Hepatocyte (in vitro differentiated cells): Measurements from ENCODE around the gene TRPV2. TPM values are rescaled to one million over a fixed set of nuclear protein-coding genes. Genes with fewer than 3 reads are reported as not detected.
A peak's percentile ranks its signal among the peaks of the same experiment; 100 is the strongest.

Source experiments
- DNase-seq: peaks from one replicate; pipeline ENCODE4 v3.0.0-alpha.2; 2016; ENCODE audit warnings: low spot score
- H2AFZ ChIP-seq: fragments of 200-600 bp; sonication (generic); 2 replicates; pipeline ENCODE4 v1.6.0; 2016; ENCODE audit warnings: antibody characterized with exemption, mild to moderate bottlenecking
- H3K27ac ChIP-seq: fragments of 200-600 bp; sonication (generic); 2 replicates; pipeline ENCODE4 v1.5.1; 2016; ENCODE audit warnings: mild to moderate bottlenecking
- H3K27me3 ChIP-seq: fragments of 200-600 bp; sonication (generic); 2 replicates; pipeline ENCODE4 v1.6.1; 2016
- H3K36me3 ChIP-seq: fragments of 200-600 bp; sonication (generic); replicated peaks from 2 replicates; pipeline ENCODE4 v1.5.1; 2016; ENCODE audit warnings: low read depth; ENCODE audit not compliant: insufficient read depth
- H3K4me1 ChIP-seq: fragments of 200-600 bp; sonication (generic); 2 replicates; pipeline ENCODE4 v1.5.1; 2016; ENCODE audit warnings: mild to moderate bottlenecking, moderate library complexity; ENCODE audit not compliant: insufficient read depth
- H3K4me2 ChIP-seq: fragments of 200-600 bp; sonication (generic); 2 replicates; pipeline ENCODE4 v1.6.0; 2016
- H3K4me3 ChIP-seq: fragments of 200-600 bp; sonication (generic); 2 replicates; pipeline ENCODE4 v1.5.1; 2016; ENCODE audit warnings: mild to moderate bottlenecking
- H3K79me2 ChIP-seq: fragments of 200-600 bp; sonication (generic); 2 replicates; pipeline ENCODE4 v1.6.0; 2017; ENCODE audit warnings: mild to moderate bottlenecking
- H3K9me2 ChIP-seq: fragments of 200-600 bp; sonication (generic); replicated peaks from 2 replicates; pipeline ENCODE4 v1.6.0; 2017; ENCODE audit warnings: mild to moderate bottlenecking; ENCODE audit not compliant: insufficient read depth
- H3K9me3 ChIP-seq: fragments of 200-600 bp; sonication (generic); 2 replicates; pipeline ENCODE4 v1.5.1; 2016; ENCODE audit warnings: low read depth, mild to moderate bottlenecking
- H4K20me1 ChIP-seq: fragments of 200-600 bp; sonication (generic); 2 replicates; pipeline ENCODE4 v1.6.0; 2016; ENCODE audit warnings: mild to moderate bottlenecking; ENCODE audit not compliant: insufficient read depth, poor library complexity, severe bottlenecking
- EZH2 ChIP-seq: fragments of 200-600 bp; sonication (generic); IDR thresholded peaks from 2 replicates; pipeline ENCODE4 v1.6.1; 2016; ENCODE audit warnings: antibody characterized with exemption, mild to moderate bottlenecking, borderline replicate concordance
- EZH2phosphoT487 ChIP-seq: fragments of 200-600 bp; sonication (generic); IDR thresholded peaks from one replicate; pipeline ENCODE4 v1.6.1; 2018; ENCODE audit warnings: antibody characterized with exemption, mild to moderate bottlenecking, low read depth, moderate library complexity; ENCODE audit not compliant: unreplicated experiment, severe bottlenecking
- WGBS: methylation state at CpG from one replicate; pipeline ENCODE4 v1.1.6; 2016; ENCODE audit warnings: low lambda C conversion rate; ENCODE audit errors: missing lambda C conversion rate; 5-methylcytosine and 5-hydroxymethylcytosine counted together
- polyA plus RNA-seq: library from polyadenylated mRNA; unstranded; fragments of >200 nt; fragmentation: Nextera tagmentation; extraction: Ambion mirVana; gene quantifications from 2 replicates; pipeline ENCODE4 v1.2.1, GENCODE V29; 2016
- total RNA-seq: library from RNA; depleted of rRNA; stranded (reverse); fragments of >200 nt; gene quantifications from 2 replicates; pipeline ENCODE4 v1.2.3, GENCODE V29; 2014
- TF ChIP-seq, protein P1 (sequence below): fragments of 200-600 bp; sonication (generic); IDR thresholded peaks from 2 replicates; pipeline ENCODE4 v1.5.1; 2016; ENCODE audit warnings: antibody characterized with exemption, mild to moderate bottlenecking; ENCODE audit not compliant: poor library complexity

Gene TRPV2, protein sequence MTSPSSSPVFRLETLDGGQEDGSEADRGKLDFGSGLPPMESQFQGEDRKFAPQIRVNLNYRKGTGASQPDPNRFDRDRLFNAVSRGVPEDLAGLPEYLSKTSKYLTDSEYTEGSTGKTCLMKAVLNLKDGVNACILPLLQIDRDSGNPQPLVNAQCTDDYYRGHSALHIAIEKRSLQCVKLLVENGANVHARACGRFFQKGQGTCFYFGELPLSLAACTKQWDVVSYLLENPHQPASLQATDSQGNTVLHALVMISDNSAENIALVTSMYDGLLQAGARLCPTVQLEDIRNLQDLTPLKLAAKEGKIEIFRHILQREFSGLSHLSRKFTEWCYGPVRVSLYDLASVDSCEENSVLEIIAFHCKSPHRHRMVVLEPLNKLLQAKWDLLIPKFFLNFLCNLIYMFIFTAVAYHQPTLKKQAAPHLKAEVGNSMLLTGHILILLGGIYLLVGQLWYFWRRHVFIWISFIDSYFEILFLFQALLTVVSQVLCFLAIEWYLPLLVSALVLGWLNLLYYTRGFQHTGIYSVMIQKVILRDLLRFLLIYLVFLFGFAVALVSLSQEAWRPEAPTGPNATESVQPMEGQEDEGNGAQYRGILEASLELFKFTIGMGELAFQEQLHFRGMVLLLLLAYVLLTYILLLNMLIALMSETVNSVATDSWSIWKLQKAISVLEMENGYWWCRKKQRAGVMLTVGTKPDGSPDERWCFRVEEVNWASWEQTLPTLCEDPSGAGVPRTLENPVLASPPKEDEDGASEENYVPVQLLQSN
- total RNA-seq (1.8 and 7.7 TPM in 2 replicates), polyA plus RNA-seq (10.1 and 15.2 TPM in 2 replicates)

DNA sequence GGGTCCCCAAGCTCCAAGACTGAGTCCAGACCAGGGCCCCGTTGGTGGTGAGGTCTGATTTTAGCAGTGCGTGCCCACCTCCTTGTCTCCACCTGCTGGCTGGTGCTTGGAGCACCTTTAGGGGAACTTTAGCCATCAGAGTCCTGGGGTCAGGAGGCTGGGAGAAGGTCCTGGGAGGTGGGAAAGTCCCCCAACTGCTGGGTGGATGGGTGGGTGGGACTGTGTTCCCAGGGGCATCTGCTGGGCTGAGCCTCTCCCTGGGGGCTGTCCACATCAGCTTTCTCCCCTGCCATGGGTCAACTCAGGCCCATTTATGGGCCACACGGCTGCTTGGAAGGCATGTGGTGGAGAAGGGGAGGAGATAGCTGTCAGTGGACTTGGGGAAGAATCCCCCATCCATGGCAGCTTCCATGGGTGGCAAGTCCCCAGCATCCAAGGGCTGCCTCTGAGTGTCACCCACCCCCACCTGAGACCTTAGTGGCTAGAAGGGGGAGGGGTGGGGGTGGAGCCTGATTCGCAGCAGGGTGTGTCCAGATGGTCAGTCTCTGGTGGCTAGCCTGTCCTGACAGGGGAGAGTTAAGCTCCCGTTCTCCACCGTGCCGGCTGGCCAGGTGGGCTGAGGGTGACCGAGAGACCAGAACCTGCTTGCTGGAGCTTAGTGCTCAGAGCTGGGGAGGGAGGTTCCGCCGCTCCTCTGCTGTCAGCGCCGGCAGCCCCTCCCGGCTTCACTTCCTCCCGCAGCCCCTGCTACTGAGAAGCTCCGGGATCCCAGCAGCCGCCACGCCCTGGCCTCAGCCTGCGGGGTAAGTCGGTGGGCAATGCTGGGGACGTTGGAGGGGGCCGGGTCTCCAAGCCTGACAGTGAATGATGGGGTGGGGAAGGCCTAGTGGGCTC is at the start of gene TRPV2:
Gene TRPV2 (plus strand): TSS at position 541 of the 894 bp plus-strand sequence. CDS start 2,098 bp downstream, outside the sequence.
- no peaks in the 10 kb centered on the region for H3K9me3 ChIP-seq
- H3K27me3 ChIP-seq = no peaks in the 10 kb centered on the region
- WGBS = 34% methylated on average over 20 of the region's 21 CpGs
- no peaks in the 10 kb centered on the region for H4K20me1 ChIP-seq
- DNase-seq = peak; percentile 32
- no peaks in the 10 kb centered on the region for H3K9me2 ChIP-seq
- H3K4me2 ChIP-seq = peak within 1 kb of the TSS; percentile 73
- H2AFZ ChIP-seq = no peak within 1 kb of the TSS
- no peak within 1 kb of the TSS for H3K27ac ChIP-seq
- no peaks in the 10 kb centered on the region for H3K79me2 ChIP-seq
- no peaks in the 10 kb centered on the region for H3K36me3 ChIP-seq
- peaks cover 23% of the 10 kb centered on the region for H3K4me1 ChIP-seq
- TF ChIP-seq EZH2 = no peak
- TF ChIP-seq, protein P1, sequence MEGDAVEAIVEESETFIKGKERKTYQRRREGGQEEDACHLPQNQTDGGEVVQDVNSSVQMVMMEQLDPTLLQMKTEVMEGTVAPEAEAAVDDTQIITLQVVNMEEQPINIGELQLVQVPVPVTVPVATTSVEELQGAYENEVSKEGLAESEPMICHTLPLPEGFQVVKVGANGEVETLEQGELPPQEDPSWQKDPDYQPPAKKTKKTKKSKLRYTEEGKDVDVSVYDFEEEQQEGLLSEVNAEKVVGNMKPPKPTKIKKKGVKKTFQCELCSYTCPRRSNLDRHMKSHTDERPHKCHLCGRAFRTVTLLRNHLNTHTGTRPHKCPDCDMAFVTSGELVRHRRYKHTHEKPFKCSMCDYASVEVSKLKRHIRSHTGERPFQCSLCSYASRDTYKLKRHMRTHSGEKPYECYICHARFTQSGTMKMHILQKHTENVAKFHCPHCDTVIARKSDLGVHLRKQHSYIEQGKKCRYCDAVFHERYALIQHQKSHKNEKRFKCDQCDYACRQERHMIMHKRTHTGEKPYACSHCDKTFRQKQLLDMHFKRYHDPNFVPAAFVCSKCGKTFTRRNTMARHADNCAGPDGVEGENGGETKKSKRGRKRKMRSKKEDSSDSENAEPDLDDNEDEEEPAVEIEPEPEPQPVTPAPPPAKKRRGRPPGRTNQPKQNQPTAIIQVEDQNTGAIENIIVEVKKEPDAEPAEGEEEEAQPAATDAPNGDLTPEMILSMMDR = peak; percentile 26
- no peak within 1 kb of the TSS for H3K4me3 ChIP-seq

DNA sequence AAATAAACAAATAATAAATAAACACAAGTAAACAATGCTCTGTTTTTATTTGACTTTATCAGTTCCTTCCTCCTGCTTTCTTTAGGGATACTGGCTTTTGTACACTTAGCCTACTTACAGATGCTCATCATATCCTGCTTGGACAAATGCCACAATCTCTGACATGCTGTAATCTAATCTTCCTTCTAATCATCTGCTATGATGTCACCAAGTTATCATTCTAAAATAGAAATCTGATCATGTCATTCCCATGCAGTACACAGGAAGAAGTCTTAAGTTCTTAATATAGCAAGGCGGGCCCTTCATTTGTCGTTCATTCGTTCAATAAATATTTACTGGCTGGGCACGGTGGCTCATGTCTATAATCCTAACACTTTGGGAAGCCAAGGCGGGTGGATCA is 43.6 kb upstream of the TRPV2 start:
- Histone ChIP-seq H4K20me1 (no peaks in the 10 kb centered on the region), H3K36me3 (no peaks in the 10 kb centered on the region), H3K4me2 (no peak overlapping the region), H3K9me2 (no peaks in the 10 kb centered on the region), H3K27me3 (no peaks in the 10 kb centered on the region), H3K9me3 (no peaks in the 10 kb centered on the region), H3K4me3 (no peak overlapping the region), H3K27ac (no peak overlapping the region), H2AFZ (no peak overlapping the region), H3K79me2 (no peaks in the 10 kb centered on the region), H3K4me1 (no peaks in the 10 kb centered on the region)
- TF ChIP-seq, protein P1 = no peak
- TF ChIP-seq EZH2 (no peak), EZH2phosphoT487 (no peak)
- DNase-seq = no peak
- 84% methylated on average over 5 of the region's 5 CpGs for WGBS

DNA sequence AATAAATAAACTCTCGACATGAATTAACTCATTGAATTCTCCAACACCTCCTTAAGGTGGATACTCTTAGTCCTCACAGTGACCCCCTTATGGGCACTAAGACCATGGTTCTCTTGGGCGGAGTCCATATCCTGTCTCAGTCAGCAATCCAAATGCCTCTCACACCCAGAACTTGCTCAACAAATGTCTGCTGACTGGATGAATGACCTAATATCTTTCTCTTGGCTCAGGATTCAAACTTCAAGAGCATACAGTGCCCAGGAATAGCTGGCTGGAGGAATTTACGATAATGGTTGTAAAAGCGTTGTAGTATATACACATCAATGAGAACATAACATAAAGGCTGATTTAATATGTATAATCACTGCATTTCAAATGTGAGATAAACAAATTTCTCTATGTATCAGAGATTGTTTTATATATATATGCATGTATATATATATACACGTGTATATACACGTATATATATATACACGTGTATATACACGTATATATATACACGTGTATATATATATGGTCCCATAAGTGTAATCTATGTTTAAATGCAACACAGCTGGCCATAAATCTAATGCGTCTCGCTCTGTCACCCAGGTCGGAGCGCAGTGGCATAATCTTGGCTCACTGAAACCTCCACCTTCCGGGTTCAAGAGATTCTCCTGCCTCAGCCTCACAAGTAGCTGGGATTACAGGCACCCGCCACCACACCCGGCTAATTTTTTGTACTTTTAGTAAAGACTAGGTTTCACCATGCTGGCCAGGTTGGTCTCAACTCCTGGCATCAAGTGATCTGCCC is 41.0 kb upstream of the TRPV2 start:
- H3K9me2 ChIP-seq = no peaks in the 10 kb centered on the region
- H3K36me3 ChIP-seq = no peaks in the 10 kb centered on the region
- no peak overlapping the region for H3K4me2 ChIP-seq
- WGBS = 86% methylated on average over 16 of the region's 16 CpGs
- H2AFZ ChIP-seq = no peak overlapping the region
- peak; percentile 36 for DNase-seq
- H3K4me3 ChIP-seq = no peak overlapping the region
- no peaks in the 10 kb centered on the region for H3K4me1 ChIP-seq
- H3K27me3 ChIP-seq = no peaks in the 10 kb centered on the region
- no peak overlapping the region for H3K27ac ChIP-seq
- TF ChIP-seq, protein P1 = no peak
- TF ChIP-seq EZH2 (no peak), EZH2phosphoT487 (no peak)
- no peaks in the 10 kb centered on the region for H3K79me2 ChIP-seq
- no peaks in the 10 kb centered on the region for H4K20me1 ChIP-seq
- no peaks in the 10 kb centered on the region for H3K9me3 ChIP-seq
